ENCODE data around the gene PGAM5.
A peak's percentile ranks its signal among the peaks of the same experiment; 100 is the strongest.

PGAM5 gene

DNA sequence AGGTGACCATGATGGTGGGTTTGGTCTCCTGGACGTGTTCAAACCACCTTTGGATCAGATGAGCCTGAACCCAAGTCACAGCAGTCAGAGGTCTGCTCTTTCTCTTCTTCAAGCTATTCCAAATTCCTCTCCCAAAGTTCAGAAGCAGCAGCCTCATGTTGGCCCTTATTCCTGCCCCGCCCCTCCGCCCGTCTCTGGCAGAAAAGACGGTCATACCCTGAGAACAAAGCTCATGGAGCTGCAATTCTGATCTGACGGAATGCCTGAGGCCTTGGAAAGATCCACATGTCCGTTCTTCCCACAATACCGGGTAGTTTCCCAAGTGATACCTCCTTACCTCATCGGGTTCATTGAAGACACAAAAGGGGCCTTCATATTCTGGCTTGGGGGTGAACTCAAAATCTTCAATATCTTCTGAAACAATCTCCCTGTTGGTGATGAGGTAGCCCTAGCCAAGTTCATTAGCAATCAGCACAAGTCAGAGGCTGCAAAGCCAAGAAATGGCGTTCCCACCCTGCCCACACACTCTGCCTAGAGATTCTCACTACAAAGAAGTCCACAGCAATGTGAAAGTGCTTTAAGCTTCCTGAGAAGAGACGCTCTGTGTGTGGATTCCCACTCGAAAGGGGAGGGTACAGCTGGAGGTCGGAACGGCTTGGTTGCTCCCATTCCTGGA lies 34.7 kb upstream of the PGAM5 start:
- H3K79me2 ChIP-seq (ENCODE audit: insufficient read depth, low read length), result peaks cover 67% of the 10 kb centered on the region
- no peak for DNase-seq
- H3K4me2 ChIP-seq (ENCODE audit: insufficient read depth, low read length), result no peak overlapping the region
- no peak for ATAC-seq (ENCODE audit: insufficient read depth, low read depth)
- no peak overlapping the region for H3K9ac ChIP-seq (ENCODE audit: low read depth, low read length)
- no peak overlapping the region for H2AFZ ChIP-seq (ENCODE audit: low read depth, low read length)
- TF ChIP-seq, protein P1, sequence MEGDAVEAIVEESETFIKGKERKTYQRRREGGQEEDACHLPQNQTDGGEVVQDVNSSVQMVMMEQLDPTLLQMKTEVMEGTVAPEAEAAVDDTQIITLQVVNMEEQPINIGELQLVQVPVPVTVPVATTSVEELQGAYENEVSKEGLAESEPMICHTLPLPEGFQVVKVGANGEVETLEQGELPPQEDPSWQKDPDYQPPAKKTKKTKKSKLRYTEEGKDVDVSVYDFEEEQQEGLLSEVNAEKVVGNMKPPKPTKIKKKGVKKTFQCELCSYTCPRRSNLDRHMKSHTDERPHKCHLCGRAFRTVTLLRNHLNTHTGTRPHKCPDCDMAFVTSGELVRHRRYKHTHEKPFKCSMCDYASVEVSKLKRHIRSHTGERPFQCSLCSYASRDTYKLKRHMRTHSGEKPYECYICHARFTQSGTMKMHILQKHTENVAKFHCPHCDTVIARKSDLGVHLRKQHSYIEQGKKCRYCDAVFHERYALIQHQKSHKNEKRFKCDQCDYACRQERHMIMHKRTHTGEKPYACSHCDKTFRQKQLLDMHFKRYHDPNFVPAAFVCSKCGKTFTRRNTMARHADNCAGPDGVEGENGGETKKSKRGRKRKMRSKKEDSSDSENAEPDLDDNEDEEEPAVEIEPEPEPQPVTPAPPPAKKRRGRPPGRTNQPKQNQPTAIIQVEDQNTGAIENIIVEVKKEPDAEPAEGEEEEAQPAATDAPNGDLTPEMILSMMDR (IDR thresholded peaks at IDR 0.05; ENCODE audit: borderline replicate concordance, extremely low read depth, low read length, poor library complexity, severe bottlenecking), result no peak
- no peak for TF ChIP-seq EZH2 (IDR thresholded peaks at IDR 0.05; ENCODE audit: borderline replicate concordance, low read depth, low read length, severe bottlenecking)
- peaks cover 99% of the 10 kb centered on the region for H3K36me3 ChIP-seq (ENCODE audit: insufficient read depth, low read length)
- no peak overlapping the region for H3K4me3 ChIP-seq (ENCODE audit: low read depth in 1 of 2, low read length in 2 of 2)
- H3K9me3 ChIP-seq (ENCODE audit: insufficient read depth, low read length, severe bottlenecking), result no peaks in the 10 kb centered on the region
- H3K27me3 ChIP-seq (ENCODE audit: insufficient read depth, low read length, poor library complexity), result no peaks in the 10 kb centered on the region
- H4K20me1 ChIP-seq (ENCODE audit: insufficient read depth, low read length), result peaks cover 82% of the 10 kb centered on the region
- H3K27ac ChIP-seq (ENCODE audit: low read length), result no peak overlapping the region
- H3K4me1 ChIP-seq (ENCODE audit: insufficient read depth, low read length), result peaks cover 3% of the 10 kb centered on the region; the same call in 1 of the 2 replicates

- Histone ChIP-seq H3K4me1 (ENCODE audit: insufficient read depth, low read length) (peaks cover 4% of the 10 kb centered on the region; the same call in 1 of the 2 replicates), H2AFZ (ENCODE audit: low read depth, low read length) (no peak overlapping the region), H3K36me3 (ENCODE audit: insufficient read depth, low read length) (peaks cover 94% of the 10 kb centered on the region), H3K4me2 (ENCODE audit: insufficient read depth, low read length) (no peak overlapping the region), H3K9me3 (ENCODE audit: insufficient read depth, low read length, severe bottlenecking) (no peaks in the 10 kb centered on the region), H4K20me1 (ENCODE audit: insufficient read depth, low read length) (peaks cover 87% of the 10 kb centered on the region), H3K79me2 (ENCODE audit: insufficient read depth, low read length) (peaks cover 82% of the 10 kb centered on the region), H3K4me3 (ENCODE audit: low read depth in 1 of 2, low read length in 2 of 2) (no peak overlapping the region), H3K9ac (ENCODE audit: low read depth, low read length) (no peak overlapping the region), H3K27me3 (ENCODE audit: insufficient read depth, low read length, poor library complexity) (no peaks in the 10 kb centered on the region), H3K27ac (ENCODE audit: low read length) (no peak overlapping the region)
- DNase-seq, result no peak
- TF ChIP-seq, protein P1 (IDR thresholded peaks at IDR 0.05; ENCODE audit: borderline replicate concordance, extremely low read depth, low read length, poor library complexity, severe bottlenecking), result no peak
- TF ChIP-seq EZH2 (IDR thresholded peaks at IDR 0.05; ENCODE audit: borderline replicate concordance, low read depth, low read length, severe bottlenecking), result no peak
- ATAC-seq (ENCODE audit: insufficient read depth, low read depth), result no peak
Observed at GRCh38 chr12:132677492-132677891, 33.1 kb upstream of the PGAM5 start.

DNA sequence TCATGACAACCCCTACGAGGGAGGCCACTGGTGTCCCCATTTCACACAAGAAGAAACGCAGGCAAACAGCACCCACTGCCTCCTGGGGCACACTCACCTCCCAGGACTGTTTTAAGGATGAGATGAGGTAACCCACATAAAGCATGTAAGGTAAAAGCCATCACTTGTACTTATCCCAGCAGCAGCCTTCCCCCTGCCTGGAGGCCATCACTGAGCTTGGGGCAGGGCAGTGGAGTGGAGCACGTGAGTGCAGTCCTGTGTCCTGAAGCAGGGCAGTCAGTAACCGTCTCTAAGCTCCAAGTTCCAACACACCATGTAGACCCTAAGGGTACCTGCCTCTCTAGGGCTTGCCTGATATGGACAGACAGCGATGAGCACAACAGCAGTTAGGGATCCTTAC lies 25.2 kb upstream of the PGAM5 start:
- peak overlapping the region; percentile 99 for H3K9ac ChIP-seq (ENCODE audit: low read depth, low read length)

More for the DNA sequence above, 25.2 kb upstream of the PGAM5 start:
- peak overlapping the region; percentile 64 for H3K4me2 ChIP-seq (ENCODE audit: insufficient read depth, low read length)
- H3K79me2 ChIP-seq (ENCODE audit: insufficient read depth, low read length), result peaks cover 83% of the 10 kb centered on the region
- peak overlapping the region; percentile 12 for H3K27ac ChIP-seq (ENCODE audit: low read length)
- H3K4me1 ChIP-seq (ENCODE audit: insufficient read depth, low read length), result peaks cover 33% of the 10 kb centered on the region
- ATAC-seq (ENCODE audit: insufficient read depth, low read depth) (no peak), DNase-seq (no peak)
- H3K27me3 ChIP-seq (ENCODE audit: insufficient read depth, low read length, poor library complexity), result no peaks in the 10 kb centered on the region
- H3K4me3 ChIP-seq (ENCODE audit: low read depth in 1 of 2, low read length in 2 of 2), result peak overlapping the region; percentile 82; a peak in 3 of 4 replicates
- H3K9me3 ChIP-seq (ENCODE audit: insufficient read depth, low read length, severe bottlenecking), result no peaks in the 10 kb centered on the region
- no peak overlapping the region for H2AFZ ChIP-seq (ENCODE audit: low read depth, low read length)
- TF ChIP-seq, protein P1 (IDR thresholded peaks at IDR 0.05; ENCODE audit: borderline replicate concordance, extremely low read depth, low read length, poor library complexity, severe bottlenecking), result no peak
- TF ChIP-seq EZH2 (IDR thresholded peaks at IDR 0.05; ENCODE audit: borderline replicate concordance, low read depth, low read length, severe bottlenecking), result no peak
- H3K36me3 ChIP-seq (ENCODE audit: insufficient read depth, low read length), result peaks cover 37% of the 10 kb centered on the region
- peaks cover 56% of the 10 kb centered on the region for H4K20me1 ChIP-seq (ENCODE audit: insufficient read depth, low read length)
